ENCODE results near the gene RNF223.
"Not testable (repeated sequence)": the region's sequence is repeated elsewhere in the genome, so short reads cannot be mapped to it uniquely, and the experiment has no call there.

Gene RNF223

GRCh38 chr1:1085911-1086841 is 12.1 kb upstream of the RNF223 start:
- no peak for DNase-seq

GRCh38 chr1:1085171-1085841 is 11.2 kb upstream of the RNF223 start:
- no peak for DNase-seq

GRCh38 chr1:1084372-1085170 is 10.5 kb upstream of the RNF223 start:
- no peak for DNase-seq

GRCh38 chr1:1083416-1084371 is 9.6 kb upstream of the RNF223 start:
- no peak for DNase-seq

- DNase-seq = no peak
Observed at GRCh38 chr1:1082776-1083415, 8.8 kb upstream of the RNF223 start.

- no peak for DNase-seq
Observed at GRCh38 chr1:1082239-1082775, 8.2 kb upstream of the RNF223 start.

- DNase-seq = no peak
Observed at GRCh38 chr1:1081311-1082238, 7.5 kb upstream of the RNF223 start.

- no peak for DNase-seq
Observed at GRCh38 chr1:1080951-1081310, 6.8 kb upstream of the RNF223 start.

GRCh38 chr1:1080122-1080757 is 6.1 kb upstream of the RNF223 start:
- DNase-seq = no peak

GRCh38 chr1:1079408-1080121 is 5.5 kb upstream of the RNF223 start:
- DNase-seq = peak; percentile 41

- DNase-seq = not testable (repeated sequence)
Observed at GRCh38 chr1:1077396-1077795, 3.3 kb upstream of the RNF223 start.

GRCh38 chr1:1075148-1075935 is 1.2 kb upstream of the RNF223 start:
- DNase-seq = no peak

GRCh38 chr1:1074631-1075147 is 583 bp upstream of the RNF223 start:
- DNase-seq = no peak

GRCh38 chr1:1072849-1073742 is 1.0 kb downstream of the RNF223 start:
- no peak for DNase-seq

- no peak for DNase-seq
Observed at GRCh38 chr1:1072299-1072848, 1.7 kb downstream of the RNF223 start.

- DNase-seq = no peak
Observed at GRCh38 chr1:1071486-1072298, 2.4 kb downstream of the RNF223 start.

Data from amniotic stem cell (primary cell).